ENCODE measurements around the gene RTN4R.
"Not testable (repeated sequence)": the region's sequence is repeated elsewhere in the genome, so short reads cannot be mapped to it uniquely, and the experiment has no call there.

The RTN4R gene

DNA sequence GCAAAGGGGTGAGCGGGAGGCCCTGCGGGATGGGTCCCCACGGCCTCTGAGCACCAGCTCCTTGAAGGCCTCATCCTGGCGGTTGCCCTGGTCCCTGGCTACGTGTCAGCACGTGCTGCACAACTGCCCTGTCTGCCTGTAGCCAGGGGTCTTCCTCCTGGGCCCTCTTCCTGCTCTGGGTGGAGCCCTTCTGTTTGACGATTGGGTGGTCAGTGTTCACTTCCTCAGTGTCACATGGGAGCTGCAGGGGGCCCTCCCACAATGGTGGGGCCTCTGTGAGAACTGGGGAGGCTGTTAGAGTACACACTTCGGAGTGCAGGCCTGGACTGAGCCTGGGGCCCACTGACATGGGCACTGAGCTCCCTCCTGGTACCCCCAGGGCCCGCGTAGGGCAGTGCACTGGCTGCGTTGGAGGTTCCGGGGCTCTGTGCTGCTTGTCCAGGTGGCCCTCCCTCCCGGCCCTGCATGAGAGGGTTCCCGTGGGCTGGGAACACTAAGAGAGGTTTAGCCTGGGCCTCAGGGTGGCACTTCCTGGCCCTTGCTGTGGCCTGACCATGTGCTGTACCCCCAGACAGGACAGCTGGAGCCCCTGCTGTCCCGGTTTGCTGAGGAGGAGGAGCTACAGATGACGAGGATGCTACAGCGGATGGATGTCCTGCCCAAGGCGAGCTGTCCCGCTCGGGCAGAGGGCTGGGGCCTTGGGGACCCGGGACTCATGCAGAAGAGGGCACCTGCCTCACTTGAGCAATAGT lies 38.0 kb upstream of the RTN4R start:
- DNase-seq, result no peak

- DNase-seq, result not testable (repeated sequence)
Observed at GRCh38 chr22:20305230-20305893, 37.2 kb upstream of the RTN4R start.

DNA sequence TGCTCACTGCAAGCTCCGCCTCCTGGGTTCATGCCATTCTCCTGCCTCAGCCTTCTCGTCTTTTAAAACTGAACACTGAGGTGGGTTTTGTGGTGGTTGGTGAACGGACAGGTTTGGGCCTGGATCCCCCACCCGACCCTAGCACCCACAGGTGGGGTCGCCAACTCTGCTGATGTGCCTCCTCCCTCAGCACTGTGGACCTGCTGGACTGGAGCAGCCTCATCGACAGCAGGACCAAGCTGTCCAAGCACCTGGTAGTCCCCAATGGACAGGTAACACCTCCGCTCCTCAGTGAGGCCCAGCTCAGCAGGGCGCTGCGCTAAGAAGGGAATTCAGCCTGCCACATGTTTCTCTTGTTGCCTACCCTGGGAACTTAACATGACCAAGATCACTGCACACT lies 36.5 kb upstream of the RTN4R start:
- no peak for DNase-seq

DNA sequence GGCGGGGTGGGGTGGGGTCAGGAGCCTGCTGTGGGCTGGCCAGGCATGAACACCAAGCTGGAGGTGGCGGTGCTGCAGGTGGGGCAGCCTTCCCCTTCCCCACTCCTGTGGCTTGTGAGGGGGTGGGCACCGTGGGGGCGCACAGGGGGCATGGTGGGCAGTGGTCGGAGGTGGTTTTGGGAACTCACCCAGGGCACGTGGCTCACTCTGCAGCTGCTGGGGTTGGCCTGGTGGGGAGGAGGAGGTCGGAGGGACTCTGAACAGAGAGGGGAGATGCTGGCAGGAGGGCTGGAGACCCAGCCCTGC lies 35.1 kb upstream of the RTN4R start:
- DNase-seq, result not testable (repeated sequence)

- DNase-seq, result no peak
Observed at GRCh38 chr22:20302438-20303228, 34.5 kb upstream of the RTN4R start.

DNA sequence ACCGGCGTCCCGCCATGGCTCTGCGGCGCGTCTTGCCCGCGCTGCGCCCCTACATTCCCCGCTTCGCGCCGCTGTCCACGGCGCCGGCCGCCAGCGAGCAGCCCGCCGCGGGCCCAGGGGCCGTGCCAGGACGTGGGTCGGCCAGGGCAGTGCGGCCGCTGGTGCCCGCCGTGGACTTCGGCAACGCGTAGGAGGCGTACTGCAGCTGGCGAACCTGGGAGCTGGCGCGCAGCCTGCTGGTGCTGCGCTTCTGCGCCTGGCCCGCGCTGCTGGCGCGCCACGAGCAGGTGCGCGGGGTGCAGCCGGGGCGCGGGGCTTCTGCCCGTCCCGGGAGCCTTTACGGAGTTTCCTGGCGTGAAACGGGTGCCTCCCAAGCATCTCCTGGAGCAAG lies 31.6 kb upstream of the RTN4R start:
- peak; percentile 21 for DNase-seq

GRCh38 chr22:20298803-20299745 lies 31.0 kb upstream of the RTN4R start:
- peak; percentile 90 for DNase-seq

- no peak for DNase-seq
Observed at GRCh38 chr22:20298110-20298802, 30.1 kb upstream of the RTN4R start.

GRCh38 chr22:20297414-20298109 lies 29.4 kb upstream of the RTN4R start:
- DNase-seq, result no peak

- DNase-seq, result no peak
Observed at GRCh38 chr22:20296598-20296997, 28.5 kb upstream of the RTN4R start.

DNA sequence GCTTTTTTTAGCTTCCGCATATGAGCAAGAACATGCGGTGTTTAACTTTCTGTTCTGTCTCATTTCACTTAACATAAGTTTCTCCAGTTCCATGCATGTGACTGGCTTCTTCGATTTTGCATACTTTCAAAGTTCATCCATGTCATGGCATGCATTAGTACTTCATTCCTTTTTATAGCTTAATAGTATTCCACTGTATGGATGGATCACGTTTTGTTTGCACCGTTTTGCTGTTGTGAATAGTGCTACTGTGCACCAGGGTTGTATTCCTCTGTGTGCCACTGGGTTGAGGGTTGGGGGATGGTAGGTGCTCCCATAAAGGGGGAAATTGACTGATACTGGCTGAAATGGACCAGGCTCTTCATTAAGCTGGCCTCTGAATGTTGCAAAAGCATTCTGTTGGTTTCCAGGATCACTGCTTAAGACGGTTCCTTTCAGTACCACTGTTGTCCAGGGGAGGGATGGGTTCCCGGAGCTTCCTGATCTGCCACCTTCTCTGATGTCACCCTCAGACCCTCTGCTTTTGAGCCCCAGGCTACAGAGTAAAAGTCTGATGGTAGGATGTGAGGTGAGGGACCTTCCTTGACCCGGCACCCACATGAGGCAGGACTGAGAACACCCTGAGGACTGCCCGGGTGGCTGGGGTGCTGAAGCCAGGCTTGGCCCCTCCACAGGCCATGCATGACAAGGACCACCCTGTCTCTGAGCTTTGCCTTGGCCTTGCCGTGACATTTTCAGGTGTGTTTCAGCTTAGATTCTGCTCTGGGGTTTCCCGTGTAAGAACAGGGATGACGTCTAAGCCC lies 27.3 kb upstream of the RTN4R start:
- no peak for DNase-seq

DNA sequence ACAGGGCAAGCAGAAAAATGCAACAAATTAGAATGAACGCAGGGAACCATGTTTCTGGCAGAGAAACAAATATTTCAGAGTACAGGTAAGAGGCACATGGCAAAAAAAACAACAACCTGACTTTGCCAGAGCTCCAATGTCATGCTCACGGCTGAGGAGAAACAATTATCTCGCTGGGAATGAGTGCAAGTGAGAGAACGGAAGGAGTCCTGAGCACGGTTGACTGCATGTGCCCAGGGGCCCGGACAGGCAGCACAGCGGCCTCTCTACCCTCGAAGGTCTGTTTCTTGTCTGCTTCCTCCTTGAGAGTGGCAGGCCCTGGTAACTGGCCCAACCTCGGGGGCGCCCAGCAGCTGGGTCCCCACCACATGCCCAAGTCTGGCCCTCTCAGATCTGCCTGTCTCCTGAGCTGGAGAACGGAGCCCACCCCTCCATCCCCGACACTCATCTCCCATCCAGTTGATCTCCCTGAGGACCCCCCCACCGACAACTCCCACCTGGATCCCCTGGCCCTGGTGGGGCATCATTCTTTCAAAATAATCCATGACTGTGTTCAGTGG lies 24.6 kb upstream of the RTN4R start:
- DNase-seq, result no peak

GRCh38 chr22:20292108-20292507 lies 24.0 kb upstream of the RTN4R start:
- no peak for DNase-seq

DNA sequence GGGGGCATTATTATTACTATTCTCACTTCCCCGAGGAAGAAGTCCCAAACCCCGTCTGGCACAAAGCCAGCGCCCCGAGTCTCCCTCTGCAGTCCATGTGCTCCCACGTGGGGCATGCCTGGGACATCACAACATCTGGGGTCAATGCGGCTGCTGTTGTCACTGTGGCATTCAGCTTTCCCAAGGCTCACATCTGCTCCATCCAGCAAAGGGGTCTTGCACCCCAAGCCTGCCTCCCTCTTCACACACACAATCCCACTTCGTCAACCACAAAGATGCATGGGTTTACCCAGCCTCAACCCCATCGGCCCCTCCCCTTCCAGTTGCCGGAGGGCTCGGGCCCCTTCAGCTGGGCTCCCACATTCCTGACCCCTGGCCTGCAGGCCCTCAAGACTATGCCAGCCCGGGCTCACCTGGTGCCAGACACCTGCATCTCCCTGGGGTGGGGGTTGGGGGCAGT lies 23.5 kb upstream of the RTN4R start:
- no peak for DNase-seq

DNA sequence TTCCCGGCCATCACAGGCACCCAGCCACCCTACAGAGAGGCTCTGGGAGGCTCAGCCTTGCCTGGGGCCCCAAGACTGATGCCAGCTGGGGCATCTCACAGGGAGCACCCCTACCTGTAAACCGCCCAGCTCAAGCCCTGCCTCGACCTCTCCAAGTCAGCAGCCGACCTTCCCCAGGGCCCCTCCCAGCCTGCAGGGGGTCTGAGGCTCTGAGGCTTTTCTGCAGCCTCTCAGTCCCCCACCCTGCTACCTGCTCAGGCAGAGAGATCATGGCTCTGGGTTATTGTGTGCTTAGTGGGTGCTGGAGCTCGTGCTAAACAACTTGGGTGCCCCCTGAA lies 23.1 kb upstream of the RTN4R start:
- no peak for DNase-seq

DNA sequence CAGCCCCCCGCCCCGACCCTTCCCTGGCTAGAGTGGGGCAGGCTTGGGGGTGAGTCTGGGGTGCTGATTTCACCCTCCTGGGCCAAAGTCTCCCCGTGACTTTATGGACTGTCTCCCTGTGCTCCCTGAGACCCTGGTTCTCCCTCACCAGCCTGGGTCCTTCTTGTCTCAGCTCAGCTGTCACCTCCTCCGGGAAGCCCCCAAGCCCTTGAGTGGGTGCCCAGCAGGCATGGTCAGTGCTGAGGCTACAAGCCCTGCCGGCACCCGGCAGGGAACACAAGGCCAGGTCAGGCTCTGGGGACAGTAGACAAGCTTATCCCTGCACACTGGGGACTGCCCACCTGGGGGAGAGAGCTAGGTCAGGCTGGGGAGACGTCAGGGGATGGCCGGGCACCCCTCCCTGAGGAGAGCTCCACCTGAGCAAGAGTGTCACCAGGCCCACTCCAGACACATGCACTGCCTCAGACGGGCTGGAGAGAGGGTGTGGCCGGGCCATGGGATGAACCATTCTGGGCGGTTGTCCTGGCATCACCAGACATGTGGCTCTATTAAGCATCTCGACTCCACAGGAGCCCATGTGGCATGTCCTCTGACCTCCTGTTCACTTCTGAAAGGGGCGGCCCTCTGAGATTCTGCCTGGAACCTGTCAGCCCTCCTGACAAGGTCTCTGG lies 22.6 kb upstream of the RTN4R start:
- no peak for DNase-seq

DNA sequence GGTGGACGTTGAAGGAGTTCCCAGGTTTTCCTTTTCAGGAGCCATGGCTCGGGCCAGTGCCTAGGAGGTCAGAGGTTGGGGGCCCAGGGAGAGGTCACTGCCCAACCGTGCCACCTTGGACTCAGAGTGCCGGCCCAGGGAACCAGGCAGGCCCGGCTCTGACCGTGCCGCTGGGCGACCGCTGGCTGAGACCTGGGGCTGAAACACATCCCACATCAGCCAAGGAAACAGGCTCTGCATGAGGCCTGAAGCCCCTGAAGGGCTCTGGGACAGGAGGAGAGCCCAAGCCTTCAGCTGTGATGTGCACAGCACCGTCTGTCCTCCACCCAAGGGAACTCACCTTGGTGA lies 21.9 kb upstream of the RTN4R start:
- DNase-seq, result no peak

DNA sequence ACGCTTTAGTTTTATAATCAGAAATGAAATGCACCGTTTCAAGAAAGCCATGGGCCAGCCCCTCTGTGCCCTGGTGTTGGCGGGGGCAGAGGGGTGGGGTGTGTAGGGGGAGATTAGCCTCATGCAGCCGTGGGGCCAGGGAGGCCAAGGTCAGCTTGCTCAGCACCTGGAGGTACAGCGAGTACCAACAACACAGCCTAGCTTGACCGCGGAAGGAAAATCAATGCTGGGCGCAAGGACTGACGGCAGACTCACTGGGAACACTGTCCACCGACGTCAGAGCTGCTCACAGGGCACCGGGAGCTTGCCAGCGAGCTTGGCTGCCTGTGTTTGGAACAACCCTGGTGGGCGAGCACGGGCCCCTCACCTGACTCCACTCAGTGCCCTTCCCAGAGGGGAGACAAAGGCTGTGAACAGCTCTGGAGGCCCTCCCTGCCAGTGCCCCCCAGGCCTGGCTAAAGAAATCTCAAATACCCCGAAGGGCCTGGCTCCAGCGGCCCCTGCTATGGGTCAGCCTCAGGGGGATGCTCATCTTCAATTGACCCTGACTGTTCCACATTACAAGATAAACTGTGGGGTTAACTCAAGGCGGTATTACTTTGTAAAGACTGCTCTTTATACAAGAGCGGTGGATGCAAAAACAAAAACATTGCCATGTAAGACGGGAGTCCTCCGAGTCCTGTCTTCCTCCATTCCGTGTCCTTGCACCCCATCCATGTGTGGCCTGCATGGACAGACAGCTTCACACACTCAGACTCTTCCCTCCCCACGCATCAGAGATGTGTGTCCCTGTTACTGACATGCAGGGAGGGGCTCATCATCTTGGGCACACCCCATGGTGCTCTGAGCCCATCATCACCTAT lies 21.3 kb upstream of the RTN4R start:
- not testable (repeated sequence) for DNase-seq
